Measurements from ENCODE around the gene TCN2.
"Not testable (repeated sequence)": the region's sequence is repeated elsewhere in the genome, so short reads cannot be mapped to it uniquely, and the experiment has no call there.

The TCN2 gene

GRCh38 chr22:30649430-30650007 is 42.5 kb downstream of the TCN2 start:
- DNase-seq, result peak; percentile 93

DNA sequence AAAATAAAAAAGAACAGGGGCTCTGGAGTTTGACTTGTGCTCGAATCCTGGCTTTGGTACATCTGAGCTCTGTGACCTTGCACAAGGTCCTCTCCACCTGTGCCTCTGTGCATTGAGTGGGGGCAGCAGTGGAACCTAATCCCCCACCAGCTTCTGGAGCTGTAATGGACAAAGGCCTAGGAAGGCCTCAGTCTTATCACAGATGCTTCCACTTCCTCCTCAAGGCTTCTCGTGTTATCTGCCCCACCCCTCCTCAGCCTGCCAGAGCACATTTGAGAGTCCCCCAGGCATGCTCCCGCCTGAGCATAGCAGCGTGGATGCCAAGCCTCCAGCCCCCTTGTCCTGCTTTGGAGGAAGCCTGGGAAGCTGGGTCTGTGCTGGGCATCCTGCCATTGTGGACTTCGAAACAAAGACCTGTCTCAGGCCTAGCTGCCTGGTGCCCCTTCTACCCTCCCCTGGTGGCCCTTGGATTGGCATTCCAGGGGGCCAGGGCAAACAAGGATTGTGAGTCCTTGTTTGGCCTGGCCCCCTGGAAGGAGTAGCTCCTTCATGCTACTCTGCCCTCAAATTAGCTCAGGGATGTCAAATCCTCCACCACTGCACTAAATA is 43.6 kb downstream of the TCN2 start:
- no peak for DNase-seq

- DNase-seq, result no peak
Measured at GRCh38 chr22:30652852-30653251, 45.9 kb downstream of the TCN2 start.

GRCh38 chr22:30654361-30654760 is 47.4 kb downstream of the TCN2 start:
- DNase-seq, result no peak

GRCh38 chr22:30655532-30655931 is 48.6 kb downstream of the TCN2 start:
- no peak for DNase-seq

GRCh38 chr22:30662040-30662439 is 55.1 kb downstream of the TCN2 start:
- DNase-seq, result no peak

GRCh38 chr22:30664798-30665197 is 57.8 kb downstream of the TCN2 start:
- no peak for DNase-seq

DNA sequence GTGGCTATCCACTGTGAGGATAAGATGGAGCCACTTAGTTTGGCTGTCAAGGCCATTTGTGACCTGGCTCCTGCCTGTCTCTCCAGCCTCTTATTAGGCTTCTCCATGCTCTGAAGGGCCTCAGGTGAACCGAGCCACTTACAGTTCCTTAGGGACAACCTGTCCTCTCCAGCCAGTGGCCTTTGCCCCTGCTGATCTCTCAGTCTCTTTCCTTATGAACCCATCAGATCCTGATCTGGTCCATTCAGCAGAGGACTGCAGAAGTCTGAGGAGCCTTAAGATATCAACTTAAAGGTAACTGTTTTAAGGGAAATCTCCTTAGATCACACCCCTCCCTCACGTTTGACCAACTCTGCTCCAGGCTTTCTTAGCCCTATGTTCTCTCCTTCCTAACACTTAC is 58.3 kb downstream of the TCN2 start:
- no peak for DNase-seq

DNA sequence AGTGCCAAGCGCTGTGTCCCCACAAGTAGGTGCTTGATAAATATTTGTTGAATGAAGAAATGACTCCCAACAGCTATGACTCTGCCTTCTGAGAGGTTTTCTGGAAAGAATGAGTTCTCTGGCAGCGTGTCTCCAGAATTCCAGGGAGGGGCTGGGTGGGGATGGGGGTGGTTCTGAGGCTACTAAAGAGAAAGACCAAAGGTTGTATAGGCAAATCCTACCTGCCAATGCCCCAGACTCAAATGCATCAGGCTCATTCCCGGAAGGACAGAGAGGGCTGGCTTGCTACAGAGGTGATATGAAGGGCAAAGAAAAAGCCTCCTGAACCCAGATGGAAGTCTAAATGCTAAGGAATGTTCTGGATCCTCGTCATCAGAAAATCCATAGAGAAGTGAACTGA is 58.8 kb downstream of the TCN2 start:
- DNase-seq, result no peak

DNA sequence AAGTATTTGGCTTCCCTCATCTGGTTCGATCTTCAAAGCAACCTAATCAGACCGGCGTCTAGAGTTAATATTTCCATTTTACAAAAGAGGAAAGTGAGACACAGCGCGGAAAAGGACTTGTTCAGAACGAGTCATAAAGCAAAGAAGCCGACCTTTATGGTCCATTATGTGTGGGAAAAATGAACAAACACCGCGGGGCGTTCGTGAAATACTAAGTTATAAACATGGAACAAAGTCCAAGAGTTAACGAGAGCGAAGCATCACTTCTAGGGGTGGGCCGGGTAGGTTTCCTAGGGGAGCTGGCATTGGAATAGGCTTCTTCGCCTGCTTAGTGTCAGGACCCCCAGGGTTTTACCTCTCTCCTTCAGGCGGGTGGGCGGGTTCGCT is 60.1 kb downstream of the TCN2 start:
- peak; percentile 11 for DNase-seq

DNA sequence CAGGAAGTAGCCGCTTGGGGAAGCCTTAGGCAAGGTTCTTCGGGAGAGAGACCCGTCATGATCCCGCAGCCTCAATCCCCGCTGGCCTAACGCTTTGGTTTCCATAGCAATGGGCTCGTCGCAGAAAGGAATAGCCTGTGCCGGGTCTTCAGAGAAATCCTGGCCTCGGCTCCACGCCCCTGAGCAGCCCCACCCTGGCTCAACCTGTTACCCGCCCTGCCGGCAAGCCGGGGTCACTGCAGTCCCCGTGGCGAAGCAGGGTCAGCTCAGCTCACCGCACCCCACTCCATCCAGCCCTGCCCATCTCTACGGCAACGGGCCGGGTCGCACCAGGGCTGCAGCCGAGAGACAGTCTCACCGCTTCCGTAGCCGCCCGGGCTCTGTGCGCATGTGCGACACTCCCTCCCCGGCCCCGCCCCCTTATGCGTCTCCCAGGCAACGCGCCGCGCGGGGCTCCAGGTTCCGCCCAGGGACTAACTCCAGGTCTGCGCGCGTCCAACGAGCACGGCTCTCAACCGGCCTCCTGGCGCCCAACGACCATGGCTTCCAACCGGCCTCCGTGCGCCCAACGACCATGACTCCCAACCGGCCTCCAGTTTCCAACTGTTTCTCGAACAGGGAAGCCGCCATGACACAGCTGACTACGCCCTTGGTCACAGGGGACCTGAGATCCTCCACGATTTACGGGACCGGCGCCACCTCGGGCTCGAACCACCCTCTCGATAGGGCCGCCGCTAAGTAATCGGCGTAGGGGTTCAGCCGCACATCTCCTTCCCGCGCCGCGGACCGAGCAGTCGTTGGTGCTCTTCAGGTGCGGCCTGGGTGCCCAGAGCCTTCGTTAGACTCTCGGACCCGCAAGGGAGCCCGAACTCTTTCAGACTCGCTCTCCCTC is 60.8 kb downstream of the TCN2 start, which contains the start of gene DUSP18:
TSS of gene DUSP18 (minus strand) at position 382 of the 892 bp plus-strand sequence. CDS start 3,872 bp downstream, outside the sequence.
- DNase-seq, result peak; percentile 87

DNA sequence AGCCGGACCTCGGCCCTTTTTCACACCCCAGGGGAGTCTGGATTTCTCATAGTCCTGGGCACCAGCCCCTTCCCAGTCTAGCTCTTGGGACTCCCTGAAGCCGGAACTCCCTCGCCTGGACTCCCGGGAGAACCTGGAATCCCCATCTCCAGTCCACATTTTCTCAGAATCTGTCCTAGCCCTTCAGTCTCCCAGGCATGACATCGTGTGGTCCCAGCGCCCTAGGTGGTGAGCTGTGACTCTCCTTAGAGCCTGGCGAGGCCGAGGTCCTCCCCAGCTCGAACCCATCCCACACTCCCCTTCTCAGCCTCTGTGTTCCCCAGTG is 61.4 kb downstream of the TCN2 start:
- no peak for DNase-seq

- no peak for DNase-seq
Measured at GRCh38 chr22:30671071-30671470, 64.1 kb downstream of the TCN2 start.

DNA sequence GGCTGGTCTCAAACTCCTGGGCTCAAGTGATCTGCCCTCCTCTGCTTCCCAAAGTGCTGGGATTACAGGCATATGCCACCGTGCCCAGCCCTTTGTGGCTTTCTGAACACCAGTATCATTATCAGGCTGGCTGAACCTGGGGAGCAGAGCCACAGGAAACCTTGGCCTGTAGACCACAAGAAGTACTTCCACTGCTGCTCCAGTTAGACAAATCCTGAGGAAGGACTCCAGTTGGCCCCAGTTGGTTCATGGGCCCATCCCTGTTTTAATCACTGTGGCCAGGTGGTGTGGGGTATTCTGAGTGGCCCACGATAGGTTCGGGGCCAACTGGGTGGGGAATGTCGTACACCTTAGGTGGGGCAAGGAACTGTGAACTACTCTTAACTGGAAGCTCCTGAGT is 66.2 kb downstream of the TCN2 start:
- no peak for DNase-seq

DNA sequence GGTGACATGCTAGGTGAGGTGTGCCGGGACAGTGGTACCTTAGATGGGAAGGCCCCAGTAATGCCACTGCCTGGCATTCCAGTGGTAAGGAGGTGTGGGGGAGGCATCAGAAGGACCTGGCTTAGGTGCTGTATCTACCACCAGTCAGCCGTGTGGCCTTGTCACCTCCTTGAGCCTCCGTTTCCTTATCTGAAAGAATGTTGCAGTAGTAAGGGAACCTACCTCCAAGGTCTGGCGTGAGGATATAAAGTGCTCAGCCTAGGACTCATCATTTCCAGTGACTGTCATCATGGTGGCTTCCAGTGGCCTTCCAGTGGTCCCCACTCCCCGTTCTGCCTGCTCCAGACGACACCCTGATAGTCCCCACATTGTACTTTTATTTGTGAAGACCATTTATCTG is 67.5 kb downstream of the TCN2 start:
- DNase-seq, result no peak

DNA sequence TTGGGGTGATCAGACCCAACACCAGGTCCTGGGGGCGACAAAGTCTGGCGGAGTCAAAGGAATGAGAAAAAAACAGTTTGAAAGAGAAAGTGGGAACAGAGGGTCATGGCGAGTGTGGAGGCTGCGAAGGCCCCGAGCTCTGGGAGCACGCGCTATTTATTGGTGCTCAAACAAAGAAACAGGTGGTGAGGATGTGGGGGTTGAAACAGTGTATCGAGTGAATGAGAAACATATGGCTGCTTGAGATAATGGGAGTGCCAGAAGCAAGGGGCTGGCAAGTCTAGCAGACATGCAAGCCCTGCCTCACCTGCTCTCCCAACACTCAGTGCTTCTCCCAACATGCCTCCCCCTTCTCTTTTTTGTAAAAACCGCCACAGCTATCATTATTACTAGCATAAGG is 68.5 kb downstream of the TCN2 start:
- no peak for DNase-seq

DNA sequence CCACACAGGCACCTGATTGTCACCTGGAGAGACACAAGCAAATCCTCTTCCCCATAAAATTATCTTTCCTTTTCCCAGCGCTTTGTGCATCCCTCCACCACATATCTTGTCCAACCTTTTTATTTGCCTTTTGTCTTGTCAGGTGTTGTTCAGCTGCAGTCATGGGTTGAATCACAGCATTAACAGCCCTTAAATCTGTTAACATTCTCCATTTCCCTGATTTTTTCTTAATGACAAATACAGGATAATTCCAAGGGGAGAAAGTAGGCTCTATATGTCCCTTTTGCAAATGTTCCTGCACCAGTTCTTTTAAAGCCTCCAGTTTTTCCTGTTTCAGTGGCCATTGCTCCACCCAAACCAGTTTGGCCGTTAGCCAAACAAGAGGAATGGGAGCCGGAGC is 69.6 kb downstream of the TCN2 start:
- DNase-seq, result not testable (repeated sequence)

All from inflammatory macrophage treated with lipopolysaccharide for 4 hours (primary cell).